Activated CD8-positive, alpha-beta memory T cell treated with anti-CD3 and anti-CD28 coated beads for 4 hours (primary cell): ENCODE data around the gene DNM2.
"Not testable (repeated sequence)": the region's sequence is repeated elsewhere in the genome, so short reads cannot be mapped to it uniquely, and the experiment has no call there.

Experiments
- DNase-seq, 2 donors: peaks; one replicate each; pipeline ENCODE4 v3.0.0-alpha.2; 2020; ENCODE audit warnings: low read depth in 2 of 2

DNM2 gene

DNA sequence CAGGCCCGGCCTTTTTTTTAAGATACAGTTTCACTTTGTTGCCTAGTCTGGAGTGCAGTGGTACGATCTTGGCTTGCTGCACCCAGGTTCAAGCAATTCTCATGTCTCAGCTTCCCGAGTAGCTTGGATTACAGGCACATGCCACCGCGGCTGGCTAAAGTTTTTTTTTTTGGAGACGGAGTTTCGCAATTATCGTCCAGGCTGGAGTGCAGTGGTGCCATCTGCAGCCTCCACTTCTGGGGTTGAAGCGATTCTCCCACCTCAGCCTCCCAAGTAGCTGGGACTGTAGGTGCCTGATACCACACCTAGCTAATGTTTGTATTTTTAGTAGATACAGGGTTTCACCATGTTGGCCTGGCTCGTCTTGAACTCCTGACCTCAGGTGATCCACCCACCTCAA lies 148.6 kb downstream of the DNM2 start:
- no peak for DNase-seq

DNA sequence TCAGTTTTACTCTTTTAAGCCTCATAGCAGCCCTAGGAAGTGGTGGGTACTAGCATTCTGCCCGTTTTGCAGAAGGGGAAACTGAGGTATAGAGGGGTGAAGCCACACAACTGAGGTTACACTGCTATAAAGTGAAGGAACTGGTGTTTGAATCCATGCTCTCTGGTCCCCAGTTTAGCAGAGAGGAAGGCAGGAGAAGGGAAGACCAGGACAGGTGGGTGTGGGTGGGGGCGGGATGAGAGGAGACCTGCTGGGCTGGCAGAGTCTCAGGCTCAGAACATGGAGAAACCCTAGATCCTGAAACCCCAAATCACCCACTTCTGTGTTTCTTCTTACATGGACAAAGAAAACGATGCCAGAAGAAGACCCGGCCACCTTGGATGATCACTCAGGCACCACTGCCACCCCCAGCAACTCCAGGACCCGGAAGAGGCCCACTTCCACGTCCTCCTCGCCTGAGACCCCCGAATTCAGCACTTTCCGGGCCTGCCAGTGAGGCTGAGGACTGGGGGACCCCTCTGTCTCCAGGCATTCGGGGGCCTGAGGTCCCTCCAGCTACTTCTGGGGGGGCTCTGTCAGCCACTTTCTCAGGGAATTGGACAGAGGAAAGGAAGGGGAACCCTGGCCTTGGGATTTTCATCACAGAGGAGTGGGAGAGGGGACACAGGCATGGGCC lies 151.1 kb downstream of the DNM2 start:
- no peak for DNase-seq

DNA sequence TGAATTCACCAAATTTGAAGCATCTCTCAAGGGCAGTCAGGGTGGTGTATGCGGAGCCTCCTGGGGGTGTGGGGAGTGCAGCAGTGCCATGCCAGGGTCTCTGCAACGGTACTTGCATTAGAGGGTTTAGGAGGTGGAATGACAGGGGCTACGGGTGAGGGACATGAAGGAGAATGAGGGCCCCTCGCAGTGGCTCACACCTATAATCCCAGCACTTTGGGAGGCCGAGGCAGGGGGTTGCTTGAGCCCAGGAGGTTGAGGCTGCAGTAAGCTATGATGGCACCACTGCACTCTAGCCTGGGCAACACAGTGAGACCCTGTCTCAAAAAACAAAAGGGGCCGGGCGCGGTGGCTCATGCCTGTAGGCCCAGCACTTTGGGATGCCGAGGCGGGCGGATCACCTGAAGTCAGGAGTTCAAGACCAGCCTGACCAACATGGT lies 152.0 kb downstream of the DNM2 start:
- not testable (repeated sequence) for DNase-seq

DNA sequence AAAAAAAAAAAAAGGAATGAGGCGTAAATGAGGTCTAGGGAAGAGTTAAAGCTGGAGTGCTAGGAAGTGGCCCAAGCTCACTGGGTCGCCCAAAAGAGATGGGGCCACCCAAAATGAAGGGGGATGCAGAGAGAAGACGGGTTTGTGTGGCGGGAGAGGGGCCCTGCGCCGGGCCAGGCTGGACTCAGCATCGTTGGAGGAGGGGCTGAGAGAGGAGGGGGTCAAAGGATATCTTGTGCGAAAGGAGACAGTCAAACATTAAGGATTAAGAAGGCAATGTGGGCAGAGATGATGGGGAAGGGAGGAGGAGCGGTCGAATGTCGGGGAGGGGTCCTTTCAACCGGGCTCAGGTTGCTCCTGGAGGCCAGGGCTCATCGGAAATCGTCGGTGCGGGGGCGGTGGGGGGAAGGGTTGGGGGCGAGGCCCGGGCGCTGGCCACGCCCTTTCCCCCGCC lies 152.6 kb downstream of the DNM2 start:
- DNase-seq, result no peak

DNA sequence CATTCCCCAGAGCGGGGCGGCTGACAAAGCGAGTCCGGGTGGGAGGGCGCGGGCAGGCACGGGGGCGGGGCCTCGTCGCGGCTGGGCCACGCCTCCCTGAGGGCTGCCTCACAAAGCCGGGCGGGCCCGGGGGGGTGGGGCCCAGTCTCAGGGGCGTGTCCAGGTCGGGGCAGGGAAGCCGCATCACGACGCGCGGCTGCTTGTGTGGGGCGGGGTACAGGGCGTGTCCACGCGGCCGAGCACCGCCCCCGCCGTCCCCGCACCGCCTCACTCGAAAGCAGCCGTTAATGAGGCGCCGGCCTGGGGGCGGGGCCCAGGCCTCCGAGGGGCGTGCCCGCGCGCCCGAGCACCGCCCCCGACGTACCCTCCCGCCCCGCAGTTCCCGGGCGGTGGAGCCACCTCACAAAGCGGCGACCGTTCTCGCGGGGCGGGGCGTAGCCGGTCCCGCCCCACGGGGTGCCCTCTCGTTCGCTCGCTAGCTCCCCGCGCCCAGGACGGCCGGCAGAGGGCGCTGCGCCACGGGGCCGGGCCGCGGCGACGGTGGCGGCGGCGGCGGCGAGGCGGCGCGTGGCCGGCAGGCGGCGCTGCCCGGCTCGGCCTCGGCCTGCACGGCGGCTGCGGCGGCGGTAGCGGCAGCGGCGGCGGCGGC lies 153.2 kb downstream of the DNM2 start, which contains the start of gene CARM1:
Gene CARM1 (plus strand): TSS at position 599 of the 649 bp plus-strand sequence. CDS start 150 bp downstream, outside the sequence.
- DNase-seq, result peak; percentile 98 to 99

DNA sequence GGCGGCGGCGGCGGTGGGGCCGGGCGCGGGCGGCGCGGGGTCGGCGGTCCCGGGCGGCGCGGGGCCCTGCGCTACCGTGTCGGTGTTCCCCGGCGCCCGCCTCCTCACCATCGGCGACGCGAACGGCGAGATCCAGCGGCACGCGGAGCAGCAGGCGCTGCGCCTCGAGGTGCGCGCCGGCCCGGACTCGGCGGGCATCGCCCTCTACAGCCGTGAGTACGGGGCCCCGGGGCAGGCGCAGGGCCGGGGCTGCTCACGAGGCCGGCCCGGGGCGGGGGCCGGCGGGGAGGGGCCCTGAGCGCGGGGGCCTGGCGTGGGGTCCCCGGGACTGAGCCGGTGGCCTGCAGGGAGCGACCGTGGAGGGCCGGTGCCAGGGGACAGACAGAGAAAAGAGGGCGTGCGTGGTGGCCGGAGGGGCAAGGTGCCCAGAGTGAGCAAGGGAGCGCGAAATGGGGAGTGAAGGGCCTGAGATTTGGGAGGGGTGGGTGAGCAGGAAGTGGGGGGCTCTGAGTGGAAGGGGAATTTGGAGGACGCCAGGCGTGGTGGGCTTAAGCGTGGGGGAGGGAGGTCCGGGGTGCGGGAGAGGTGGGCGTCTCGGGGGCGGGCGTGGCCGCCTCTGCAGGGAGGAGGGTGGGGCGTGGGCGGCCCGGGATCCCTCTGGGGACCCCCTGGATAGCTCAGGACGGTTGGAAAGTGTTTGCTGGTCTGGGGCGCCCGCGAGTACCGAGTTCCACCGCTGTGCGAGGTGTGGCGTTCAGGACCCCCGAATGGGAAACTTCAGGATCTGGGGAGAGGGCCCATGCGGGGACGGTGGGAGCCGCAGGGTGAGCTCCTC lies 154.0 kb downstream of the DNM2 start:
- no peak for DNase-seq

DNA sequence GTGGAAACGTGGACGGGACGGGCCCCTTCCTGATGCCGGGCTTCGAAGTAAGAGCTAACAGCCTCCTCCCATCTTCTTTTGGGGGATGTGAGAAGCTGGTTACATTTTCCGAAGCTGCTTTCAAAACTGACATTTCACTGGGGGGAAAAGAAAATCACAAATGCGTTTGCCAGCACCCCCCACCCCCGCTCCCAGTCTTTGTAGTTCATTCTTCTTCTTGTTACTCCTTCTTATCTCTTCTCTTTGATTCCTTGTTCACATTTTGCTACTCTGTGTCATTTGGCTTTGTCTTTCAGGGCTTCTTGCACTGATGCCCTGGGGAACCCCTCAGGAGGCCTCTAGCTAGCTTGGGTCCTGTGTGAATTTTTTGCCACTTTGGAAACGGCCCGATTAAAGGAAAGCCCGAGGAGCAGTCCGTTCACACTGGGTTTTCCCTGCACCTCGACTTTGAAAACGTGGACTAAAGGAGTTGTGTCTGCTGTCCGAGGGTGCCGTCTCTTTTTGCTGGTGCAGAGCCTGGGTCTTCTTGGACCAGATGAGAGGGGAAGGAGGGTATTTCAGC lies 154.7 kb downstream of the DNM2 start:
- no peak for DNase-seq

DNA sequence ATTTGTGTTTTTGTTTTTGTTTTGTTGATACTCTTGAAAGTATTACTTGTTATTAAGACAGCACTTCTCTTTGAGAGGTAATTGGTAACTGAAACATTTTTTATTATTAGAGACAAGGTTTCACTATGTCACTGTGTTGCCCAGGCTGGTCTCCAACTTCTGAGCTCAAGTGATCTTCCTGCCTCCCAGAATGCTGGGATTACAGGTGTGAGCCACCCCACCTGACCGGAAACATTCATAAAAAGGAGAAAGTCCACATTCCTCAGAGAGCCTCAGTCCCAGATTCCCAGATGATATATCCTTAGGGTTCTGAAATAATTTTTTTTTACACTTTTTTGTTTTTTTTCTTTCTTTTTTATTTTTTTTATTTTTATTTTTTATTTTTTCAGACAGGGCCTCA lies 156.1 kb downstream of the DNM2 start:
- no peak for DNase-seq

DNA sequence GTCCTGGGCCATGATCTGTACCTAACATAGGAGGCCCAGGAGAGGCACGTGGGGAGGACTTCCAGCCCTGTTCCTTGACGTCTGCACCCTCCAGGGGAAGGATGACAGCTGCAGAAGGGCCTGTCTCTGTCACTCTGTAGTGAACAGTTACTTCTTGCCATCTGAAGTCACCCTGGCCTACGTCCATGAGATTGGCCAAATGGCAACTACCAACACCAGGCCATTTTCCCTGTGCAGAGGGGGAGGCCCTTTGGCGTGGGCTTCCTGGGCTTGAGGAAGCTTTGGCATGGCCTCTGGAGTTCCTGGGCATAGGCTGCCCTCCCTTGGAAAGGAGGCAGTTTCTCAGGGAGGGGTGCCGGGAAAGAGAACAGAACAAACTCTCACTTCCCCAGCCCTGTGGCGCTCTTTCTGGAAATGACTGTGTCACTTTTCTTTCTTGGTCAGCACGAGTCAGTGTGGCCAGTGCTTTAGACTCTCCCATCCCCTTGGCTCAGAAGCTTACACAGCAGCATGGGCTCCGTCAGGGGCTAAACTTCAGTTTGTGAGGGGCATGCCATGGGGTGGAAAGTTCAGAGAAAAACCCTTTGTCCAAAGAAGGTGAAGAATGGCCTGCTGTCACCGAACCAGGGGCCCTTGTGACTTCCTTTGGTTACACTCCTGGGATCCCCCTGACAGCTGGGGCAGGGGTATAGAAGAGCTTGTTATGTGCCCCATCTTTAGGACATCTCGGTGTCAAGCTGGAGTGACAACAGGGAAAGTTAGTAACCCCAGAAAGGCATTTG lies 158.8 kb downstream of the DNM2 start:
- no peak for DNase-seq

DNA sequence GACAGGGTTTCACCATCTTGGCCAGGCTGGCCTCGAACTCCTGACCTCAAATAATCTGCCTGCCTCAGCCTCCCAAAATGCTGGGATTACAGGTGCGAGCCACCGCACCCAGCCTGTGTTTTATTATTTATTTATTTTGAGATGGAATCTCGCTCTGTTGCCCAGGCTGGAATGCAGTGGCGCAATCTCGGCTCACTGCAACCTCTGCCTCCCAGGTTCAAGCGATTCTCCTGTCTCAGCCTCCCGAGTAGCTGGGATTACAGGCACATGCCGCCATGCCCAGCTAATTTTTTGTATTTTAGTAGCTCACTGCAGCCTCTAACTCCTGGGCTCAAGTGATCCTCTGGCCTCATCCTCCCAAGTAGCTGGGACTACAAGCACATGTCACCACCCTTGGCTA lies 159.7 kb downstream of the DNM2 start:
- not testable (repeated sequence) for DNase-seq

DNA sequence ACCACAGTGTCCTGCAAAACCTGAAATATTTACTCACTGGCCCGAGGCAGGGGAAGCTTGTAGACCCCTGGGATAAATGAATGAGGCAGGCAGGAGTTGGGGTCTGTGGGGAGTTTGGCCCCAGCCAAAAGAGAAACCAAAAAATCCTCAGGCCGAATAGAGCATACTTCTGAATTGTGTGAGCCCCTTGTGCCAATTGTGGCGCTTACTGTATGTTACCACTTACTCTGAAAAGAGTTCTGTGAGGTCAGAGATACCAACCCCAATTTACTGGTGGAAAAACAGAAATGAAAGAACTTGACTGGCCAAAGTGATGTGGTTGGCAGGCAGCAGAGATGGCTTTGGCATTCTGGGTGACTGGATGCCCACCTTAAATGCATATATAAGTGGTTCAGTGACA lies 160.4 kb downstream of the DNM2 start:
- no peak for DNase-seq
